ENCODE measurements around the gene NCOR2.
A peak's percentile ranks its signal among the peaks of the same experiment; 100 is the strongest.

The NCOR2 gene

DNA sequence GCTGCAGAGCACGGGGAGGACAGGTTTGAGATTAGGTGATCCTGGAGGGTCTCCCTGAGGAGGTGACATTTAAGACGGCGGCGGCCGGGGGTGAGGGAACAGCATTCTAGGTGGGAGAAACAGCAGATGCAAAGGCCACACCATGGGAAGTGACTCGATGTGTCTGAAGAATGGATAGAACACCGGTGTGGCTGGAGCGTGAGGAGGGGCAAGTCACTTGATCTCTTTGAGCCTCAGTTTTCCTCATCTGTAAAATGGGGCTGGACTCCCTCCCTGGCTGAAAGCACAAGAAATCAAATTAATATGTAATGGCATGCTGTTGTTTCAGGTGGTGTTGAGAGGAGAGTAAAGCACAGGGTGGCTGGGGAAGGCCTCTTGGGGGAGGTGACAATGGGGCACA, 10.0 kb upstream of the NCOR2 start:
- DNase-seq (ENCODE audit: low read depth in 2 of 2), result no peak

GRCh38 chr12:124576061-124576650, 8.7 kb upstream of the NCOR2 start:
- DNase-seq (ENCODE audit: low read depth in 2 of 2), result no peak

- no peak for DNase-seq (ENCODE audit: low read depth in 2 of 2)
Measured at GRCh38 chr12:124573839-124574786, 6.7 kb upstream of the NCOR2 start.

- DNase-seq (ENCODE audit: low read depth in 2 of 2), result no peak
Measured at GRCh38 chr12:124571556-124571955, 4.1 kb upstream of the NCOR2 start.

DNA sequence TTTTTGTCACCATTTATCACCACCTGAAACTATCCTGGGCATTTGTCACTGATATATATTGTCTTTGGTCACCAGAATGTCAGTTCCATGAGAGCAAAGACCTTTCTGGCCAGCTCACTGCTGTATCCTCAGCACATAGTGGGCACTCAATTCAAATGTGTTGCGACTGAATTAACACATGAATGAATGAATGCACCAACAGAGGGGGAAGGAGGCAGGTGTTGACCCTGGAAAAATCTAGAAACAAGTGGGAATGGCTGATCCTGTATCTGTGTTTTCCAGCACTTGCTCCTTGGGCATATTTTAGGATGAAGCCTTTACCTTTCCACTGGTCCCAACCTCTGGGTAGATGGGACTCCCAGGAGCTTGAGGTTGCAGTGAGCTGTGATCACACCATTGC, 3.4 kb upstream of the NCOR2 start:
- DNase-seq (ENCODE audit: low read depth in 2 of 2), result no peak

GRCh38 chr12:124569375-124570148, 2.1 kb upstream of the NCOR2 start:
- DNase-seq (ENCODE audit: low read depth in 2 of 2), result no peak

DNA sequence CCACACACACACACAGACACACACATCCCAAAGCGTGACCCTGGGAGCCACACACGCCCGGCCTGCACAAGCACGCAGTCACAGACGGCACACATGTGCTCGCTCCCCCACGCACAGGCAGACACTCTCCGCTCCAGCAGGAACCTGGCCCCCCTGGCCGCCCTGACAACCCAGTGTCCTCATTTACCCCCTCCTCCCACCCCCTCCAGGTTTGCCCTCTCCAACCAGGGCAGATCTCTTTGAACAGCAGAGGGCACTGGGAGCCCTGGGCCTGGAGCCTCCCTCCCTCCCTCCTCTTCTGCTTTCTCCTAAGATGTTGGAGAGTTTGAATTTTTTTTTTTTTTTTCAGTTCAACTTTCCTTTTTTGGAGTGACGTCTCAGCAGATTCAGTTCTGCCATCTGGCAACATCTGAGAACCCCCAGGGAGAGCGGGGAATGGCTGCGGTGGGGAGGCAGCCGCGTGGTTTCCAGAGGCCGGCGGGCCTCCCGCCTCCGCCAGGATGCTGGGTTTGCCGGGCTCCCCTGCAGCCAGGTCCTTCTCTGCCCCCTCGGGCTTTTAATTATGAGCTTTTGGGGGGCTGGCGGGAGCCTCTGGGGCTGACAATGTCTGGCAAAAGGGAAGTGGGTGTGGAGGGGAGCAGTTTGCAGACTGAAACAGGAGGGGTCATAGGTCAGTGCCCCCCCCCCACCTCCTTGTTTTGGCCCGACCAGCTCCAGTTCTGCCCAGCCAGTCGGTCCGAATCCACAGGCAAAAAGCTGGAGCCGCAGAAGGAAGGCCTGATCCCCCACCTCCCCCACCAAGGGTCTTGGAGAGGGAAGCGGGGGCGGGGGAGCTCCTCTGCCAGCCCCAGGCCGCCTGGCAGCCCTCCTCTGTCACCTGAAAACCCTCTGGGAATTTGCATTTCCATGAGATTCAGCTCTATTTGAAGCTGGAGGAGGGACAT, 1.3 kb upstream of the NCOR2 start:
- no peak for DNase-seq (ENCODE audit: low read depth in 2 of 2)

DNA sequence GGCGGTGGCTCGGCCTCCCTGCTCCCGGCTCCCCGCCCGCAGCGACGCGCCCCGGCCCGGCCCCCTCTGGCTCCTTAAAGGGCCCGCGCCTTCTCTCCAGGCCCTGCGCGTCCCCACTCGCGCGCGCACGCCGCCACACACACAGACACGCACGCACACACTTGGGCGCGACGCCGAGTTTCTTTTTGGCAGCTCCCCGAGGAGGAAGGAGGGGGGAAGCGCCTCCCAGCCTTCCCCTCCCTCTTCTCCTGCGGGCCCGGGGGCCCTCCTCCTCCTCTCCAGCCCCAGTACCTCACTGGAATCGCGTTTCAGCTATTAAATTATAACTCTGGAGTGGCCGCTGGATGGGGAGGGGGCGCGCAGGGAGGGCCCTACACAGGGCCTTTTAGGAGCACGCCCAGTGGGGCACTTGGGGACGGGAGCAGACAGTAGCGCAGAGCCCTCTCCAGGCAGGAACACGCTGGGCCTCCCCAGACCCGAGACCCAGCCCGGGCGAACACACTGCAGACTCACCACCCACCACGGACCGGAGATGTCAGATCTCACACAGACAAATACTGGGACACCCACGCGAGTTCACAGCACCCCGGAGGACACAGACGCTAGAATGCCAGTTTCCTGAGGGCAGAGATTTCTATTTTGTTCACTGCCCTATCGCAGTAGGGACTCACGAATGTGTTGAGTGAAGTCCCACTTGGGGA, 411 bp upstream of the NCOR2 start:
- peak; percentile 68 to 73 for DNase-seq (ENCODE audit: low read depth in 2 of 2)

GRCh38 chr12:124566161-124566996, 1.0 kb downstream of the NCOR2 start:
- peak in 1 of 2 donors; percentile 52 for DNase-seq (ENCODE audit: low read depth in 2 of 2)

GRCh38 chr12:124565656-124566160, 1.7 kb downstream of the NCOR2 start:
- no peak for DNase-seq (ENCODE audit: low read depth in 2 of 2)

DNA sequence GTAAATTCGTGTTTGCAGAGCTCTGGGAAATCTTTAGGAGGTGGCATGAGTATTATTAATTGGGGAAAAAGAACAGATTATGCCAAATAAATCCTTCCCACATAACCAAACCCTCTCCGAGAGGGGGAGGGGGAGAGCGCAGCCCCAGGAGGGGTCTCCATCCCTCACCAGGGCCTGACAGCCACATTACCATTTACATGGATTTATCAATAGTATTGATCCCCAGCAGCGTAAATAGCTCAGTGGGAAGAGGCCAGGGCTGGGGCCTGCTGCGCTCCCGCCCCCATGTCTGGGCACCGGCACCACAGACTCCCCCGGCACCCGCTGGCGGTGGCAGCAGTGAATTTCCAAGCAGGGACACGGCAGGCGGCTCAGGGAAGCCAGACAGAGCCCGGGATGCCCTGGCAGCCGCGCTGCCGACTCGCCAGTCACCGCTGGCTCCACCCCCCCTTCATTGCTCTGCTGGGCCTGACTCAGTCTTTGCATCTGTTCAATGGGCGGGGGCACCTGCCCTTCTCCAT, 2.4 kb downstream of the NCOR2 start:
- no peak for DNase-seq (ENCODE audit: low read depth in 2 of 2)

GRCh38 chr12:124564232-124564958, 3.0 kb downstream of the NCOR2 start:
- no peak for DNase-seq (ENCODE audit: low read depth in 2 of 2)

- no peak for DNase-seq (ENCODE audit: low read depth in 2 of 2)
Measured at GRCh38 chr12:124563809-124564208, 3.6 kb downstream of the NCOR2 start.

DNA sequence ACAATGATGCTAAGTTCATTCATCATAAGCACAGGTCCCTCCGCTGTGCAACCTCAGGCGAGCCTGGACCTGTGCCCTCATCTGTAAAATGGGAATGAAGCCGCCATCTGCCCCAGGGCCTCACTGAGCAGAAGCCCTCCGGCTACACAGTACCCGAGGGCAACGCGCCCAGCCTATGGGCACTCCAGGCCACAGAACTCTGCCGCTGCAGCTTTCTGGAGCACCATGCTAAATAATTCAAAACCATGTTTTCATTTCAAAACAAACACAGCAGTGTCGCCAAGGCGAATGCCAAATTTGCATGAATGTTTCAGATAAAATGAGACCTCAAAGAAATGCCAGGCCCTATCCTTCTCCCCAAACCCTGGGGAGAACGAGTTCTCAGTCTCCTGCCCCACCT, 4.0 kb downstream of the NCOR2 start:
- DNase-seq (ENCODE audit: low read depth in 2 of 2), result no peak

DNA sequence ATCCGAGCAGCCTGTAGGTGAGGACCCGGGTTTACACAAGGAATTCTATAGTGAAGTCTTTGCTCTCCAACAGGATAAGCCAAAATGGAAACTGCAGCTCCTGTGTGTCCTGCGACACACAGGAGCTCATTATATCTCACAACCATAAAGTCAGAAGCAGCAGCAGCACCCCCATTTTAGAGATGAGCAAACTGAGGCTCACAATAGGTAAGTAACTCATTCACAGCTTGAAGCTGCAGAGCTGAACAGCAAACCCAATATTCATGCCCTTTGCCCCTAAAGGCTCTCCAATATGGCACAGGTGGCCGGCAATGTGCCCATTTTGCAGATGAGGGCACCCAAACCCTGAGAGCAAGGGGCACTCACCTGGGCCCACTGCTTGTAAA, 4.6 kb downstream of the NCOR2 start:
- no peak for DNase-seq (ENCODE audit: low read depth in 2 of 2)

DNA sequence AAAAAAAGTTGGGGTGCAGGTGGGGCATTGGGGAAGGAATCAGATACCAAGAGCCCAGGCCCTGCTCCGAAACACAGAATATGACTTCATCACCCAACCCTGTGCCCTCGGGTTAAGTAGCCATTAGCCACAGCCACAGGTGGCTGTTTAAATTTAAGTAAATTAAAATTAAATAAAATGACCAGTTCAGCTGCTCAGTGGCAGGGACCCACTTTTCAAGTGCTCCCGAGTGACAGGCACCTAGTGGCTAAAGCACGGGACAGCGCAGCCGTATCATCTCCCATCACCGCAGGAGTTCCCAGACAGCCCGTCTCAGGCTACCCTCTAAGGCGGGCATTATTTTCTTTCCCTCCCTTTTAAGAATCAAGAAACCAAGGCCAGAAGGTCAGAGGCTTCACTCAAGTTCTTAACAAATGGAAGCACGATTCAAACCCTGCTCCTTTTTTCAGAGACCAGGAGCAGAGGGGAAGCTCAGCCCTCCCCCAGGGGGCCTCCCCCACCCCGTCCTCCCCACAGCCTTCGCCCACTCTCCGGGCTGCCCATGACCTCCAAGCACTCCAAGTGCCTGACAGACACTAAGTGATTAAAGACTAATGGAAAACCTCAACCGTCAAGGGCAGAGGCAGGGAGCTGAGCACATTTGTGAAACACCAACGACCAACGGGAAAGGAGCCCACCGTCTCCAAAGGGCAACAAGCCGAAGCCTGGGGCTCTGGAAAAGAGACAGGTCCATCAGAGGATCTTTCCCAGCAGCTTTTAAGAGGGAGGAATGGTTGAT, 5.2 kb downstream of the NCOR2 start:
- no peak for DNase-seq (ENCODE audit: low read depth in 2 of 2)

- no peak for DNase-seq (ENCODE audit: low read depth in 2 of 2)
Measured at GRCh38 chr12:124561231-124561630, 6.2 kb downstream of the NCOR2 start.
